Measurements from ENCODE around the gene TMTC2. TPM values are rescaled to one million over a fixed set of nuclear protein-coding genes. Genes with fewer than 3 reads are reported as not detected.

TMTC2 gene
- total and polyA plus RNA-seq, 10 of the 15 experiments (the other 5 are each of a cell fraction or from before 2014, with no cell fraction given), result 0.14 to 9.7 (median 1.2) TPM

DNA sequence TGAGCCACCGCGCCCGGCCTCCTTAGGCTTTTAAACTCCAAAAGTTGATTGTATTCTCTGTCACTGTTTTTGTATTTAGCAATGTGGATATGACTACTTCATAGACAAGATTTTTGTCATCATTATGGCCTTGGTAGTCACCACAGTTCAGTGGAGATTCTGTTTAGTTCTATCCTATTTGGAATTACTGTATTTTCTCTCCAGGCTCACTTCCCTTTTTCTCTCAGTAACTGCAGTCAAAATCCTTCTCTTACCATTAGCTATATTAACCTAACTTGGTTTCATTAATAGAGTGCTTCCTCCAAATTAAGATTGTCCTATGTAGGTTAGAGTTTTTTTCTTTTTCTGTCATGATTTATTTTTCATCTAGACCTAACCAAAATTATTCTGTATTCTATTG lies 283.9 kb downstream of the TMTC2 start (continued):
- TF ChIP-seq, protein P1, sequence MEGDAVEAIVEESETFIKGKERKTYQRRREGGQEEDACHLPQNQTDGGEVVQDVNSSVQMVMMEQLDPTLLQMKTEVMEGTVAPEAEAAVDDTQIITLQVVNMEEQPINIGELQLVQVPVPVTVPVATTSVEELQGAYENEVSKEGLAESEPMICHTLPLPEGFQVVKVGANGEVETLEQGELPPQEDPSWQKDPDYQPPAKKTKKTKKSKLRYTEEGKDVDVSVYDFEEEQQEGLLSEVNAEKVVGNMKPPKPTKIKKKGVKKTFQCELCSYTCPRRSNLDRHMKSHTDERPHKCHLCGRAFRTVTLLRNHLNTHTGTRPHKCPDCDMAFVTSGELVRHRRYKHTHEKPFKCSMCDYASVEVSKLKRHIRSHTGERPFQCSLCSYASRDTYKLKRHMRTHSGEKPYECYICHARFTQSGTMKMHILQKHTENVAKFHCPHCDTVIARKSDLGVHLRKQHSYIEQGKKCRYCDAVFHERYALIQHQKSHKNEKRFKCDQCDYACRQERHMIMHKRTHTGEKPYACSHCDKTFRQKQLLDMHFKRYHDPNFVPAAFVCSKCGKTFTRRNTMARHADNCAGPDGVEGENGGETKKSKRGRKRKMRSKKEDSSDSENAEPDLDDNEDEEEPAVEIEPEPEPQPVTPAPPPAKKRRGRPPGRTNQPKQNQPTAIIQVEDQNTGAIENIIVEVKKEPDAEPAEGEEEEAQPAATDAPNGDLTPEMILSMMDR (IDR thresholded peaks at IDR 0.05 in 2 of 3, conservative IDR thresholded peaks at IDR 0.05 in 1 of 3; ENCODE audit: control insufficient read depth in 2 of 3, extremely low read depth in 1 of 3, insufficient read depth in 1 of 3, low read depth in 3 of 3, low read length in 3 of 3), result no peak
- TF ChIP-seq SMARCA5 (IDR thresholded peaks at IDR 0.05) (no peak), TCF12 (IDR thresholded peaks at IDR 0.05; ENCODE audit: low read depth, low read length) (no peak), KLF5 (IDR thresholded peaks at IDR 0.05; ENCODE audit: partially characterized antibody) (no peak), MEF2B (IDR thresholded peaks at IDR 0.05; ENCODE audit: partially characterized antibody, poor library complexity, severe bottlenecking) (no peak), SUZ12 (IDR thresholded peaks at IDR 0.05; ENCODE audit: unreplicated experiment) (no peak), FOXK2 (IDR thresholded peaks at IDR 0.05) (no peak), POLR2AphosphoS5 (IDR thresholded peaks at IDR 0.05; ENCODE audit: low read length) (no peak), ZNF217 (IDR thresholded peaks at IDR 0.05) (no peak), HCFC1 (IDR thresholded peaks at IDR 0.05; ENCODE audit: low read length) (no peak)

DNA sequence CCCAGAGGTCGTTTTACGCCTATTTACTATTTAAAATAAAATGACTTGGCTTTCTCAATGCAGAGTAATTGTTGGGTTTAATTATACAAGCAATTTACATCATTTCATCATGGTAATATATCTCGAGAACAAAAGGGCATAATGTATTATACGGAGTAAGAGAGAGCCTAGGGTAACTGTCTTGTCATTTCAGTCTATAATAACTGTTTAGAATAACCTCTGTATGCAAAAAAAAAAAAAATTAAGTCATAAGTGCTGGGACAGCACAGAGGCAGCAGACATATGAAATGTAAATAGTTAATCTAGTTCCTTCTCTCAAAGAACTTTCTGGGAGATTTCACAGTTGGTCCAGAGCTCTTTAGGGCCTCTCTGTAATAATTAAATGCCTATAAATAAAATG lies 284.9 kb downstream of the TMTC2 start:
- Histone ChIP-seq H4K20me1 (ENCODE audit: control insufficient read depth, insufficient read depth) (no peaks in the 10 kb centered on the region), H3K27me3 (replicated peaks in 1 of 2; ENCODE audit: control insufficient read depth in 2 of 2, insufficient read depth in 2 of 2, low read length in 1 of 2) (no peaks in the 10 kb centered on the region), H3K4me1 (ENCODE audit: control insufficient read depth, insufficient read depth, low read length) (no peaks in the 10 kb centered on the region), H3K9me3 (replicated peaks; ENCODE audit: control insufficient read depth, insufficient read depth, low read length) (no peaks in the 10 kb centered on the region), H3K4me3 (no peak overlapping the region), H3K79me2 (ENCODE audit: control insufficient read depth, insufficient read depth, low read length) (no peaks in the 10 kb centered on the region), H3K9ac (ENCODE audit: control insufficient read depth, insufficient read depth, low read length) (no peak overlapping the region), H3K4me2 (ENCODE audit: control insufficient read depth, insufficient read depth) (no peak overlapping the region), H3K27ac (ENCODE audit: control insufficient read depth, insufficient read depth) (no peak overlapping the region), H3K36me3 (ENCODE audit: control insufficient read depth in 2 of 2, insufficient read depth in 2 of 2, low read length in 1 of 2) (no peaks in the 10 kb centered on the region), H2AFZ (ENCODE audit: control insufficient read depth, low read depth, low read length) (no peak overlapping the region)
- DNase-seq (ENCODE audit: low read depth, low spot score) (no peak), FAIRE-seq (no peak), ATAC-seq (no peak)
- RAD21 ChIA-PET (ENCODE audit: unreplicated experiment), result no interaction called here
- intact Hi-C loops (cut with micrococcal nuclease; ENCODE audit: unreplicated experiment) (loop anchor here (10.0 kb wide), 1 partner anchor 287 kb away; the partner anchor contains the start of gene TMTC2), in situ Hi-C loops (cut with MboI) (no loop called here)
- no TSS peak for BruUV-seq (replicated peaks)
- CTCF ChIA-PET, result interaction anchor here (0.7 to 1.1 kb wide), 2 partner anchors 151 to 285 kb away, joined by 3 to 4 read pairs; no protein-coding TSS in a partner anchor
- SMC1A ChIA-PET (ENCODE audit: uncharacterized antibody, unreplicated experiment), result interaction anchor here (1.3 to 1.5 kb wide), 2 partner anchors 10 to 286 kb away, joined by 3 to 4 read pairs; no protein-coding TSS in a partner anchor
- POLR2A ChIA-PET, result no interaction called here
- WGBS (ENCODE audit: insufficient coverage, insufficient replicate concordance, low lambda C conversion rate, missing lambda C conversion rate), result 65% methylated on average over 4 of the region's 4 CpGs
- no peak for TF ChIP-seq YBX1 (IDR thresholded peaks at IDR 0.05)
- no peak for TF ChIP-seq MEF2A (IDR thresholded peaks at IDR 0.05; ENCODE audit: insufficient read depth, low read depth, low read length)
- TF ChIP-seq, protein P2, sequence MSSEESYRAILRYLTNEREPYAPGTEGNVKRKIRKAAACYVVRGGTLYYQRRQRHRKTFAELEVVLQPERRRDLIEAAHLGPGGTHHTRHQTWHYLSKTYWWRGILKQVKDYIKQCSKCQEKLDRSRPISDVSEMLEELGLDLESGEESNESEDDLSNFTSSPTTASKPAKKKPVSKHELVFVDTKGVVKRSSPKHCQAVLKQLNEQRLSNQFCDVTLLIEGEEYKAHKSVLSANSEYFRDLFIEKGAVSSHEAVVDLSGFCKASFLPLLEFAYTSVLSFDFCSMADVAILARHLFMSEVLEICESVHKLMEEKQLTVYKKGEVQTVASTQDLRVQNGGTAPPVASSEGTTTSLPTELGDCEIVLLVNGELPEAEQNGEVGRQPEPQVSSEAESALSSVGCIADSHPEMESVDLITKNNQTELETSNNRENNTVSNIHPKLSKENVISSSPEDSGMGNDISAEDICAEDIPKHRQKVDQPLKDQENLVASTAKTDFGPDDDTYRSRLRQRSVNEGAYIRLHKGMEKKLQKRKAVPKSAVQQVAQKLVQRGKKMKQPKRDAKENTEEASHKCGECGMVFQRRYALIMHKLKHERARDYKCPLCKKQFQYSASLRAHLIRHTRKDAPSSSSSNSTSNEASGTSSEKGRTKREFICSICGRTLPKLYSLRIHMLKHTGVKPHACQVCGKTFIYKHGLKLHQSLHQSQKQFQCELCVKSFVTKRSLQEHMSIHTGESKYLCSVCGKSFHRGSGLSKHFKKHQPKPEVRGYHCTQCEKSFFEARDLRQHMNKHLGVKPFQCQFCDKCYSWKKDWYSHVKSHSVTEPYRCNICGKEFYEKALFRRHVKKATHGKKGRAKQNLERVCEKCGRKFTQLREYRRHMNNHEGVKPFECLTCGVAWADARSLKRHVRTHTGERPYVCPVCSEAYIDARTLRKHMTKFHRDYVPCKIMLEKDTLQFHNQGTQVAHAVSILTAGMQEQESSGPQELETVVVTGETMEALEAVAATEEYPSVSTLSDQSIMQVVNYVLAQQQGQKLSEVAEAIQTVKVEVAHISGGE (CRISPR knock-in tag; IDR thresholded peaks at IDR 0.05), result no peak
- no peak for TF ChIP-seq TBL1XR1 (IDR thresholded peaks at IDR 0.05; ENCODE audit: low read depth, low read length)
- no peak for TF ChIP-seq JUND (IDR thresholded peaks at IDR 0.05; ENCODE audit: low read depth, low read length)
- TF ChIP-seq NR2C1 (IDR thresholded peaks at IDR 0.05), result no peak
- TF ChIP-seq, protein P3, sequence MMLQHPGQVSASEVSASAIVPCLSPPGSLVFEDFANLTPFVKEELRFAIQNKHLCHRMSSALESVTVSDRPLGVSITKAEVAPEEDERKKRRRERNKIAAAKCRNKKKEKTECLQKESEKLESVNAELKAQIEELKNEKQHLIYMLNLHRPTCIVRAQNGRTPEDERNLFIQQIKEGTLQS (IDR thresholded peaks at IDR 0.05; ENCODE audit: borderline replicate concordance, extremely low read depth, low read depth, low read length), result no peak
- TF ChIP-seq ZNF207 (IDR thresholded peaks at IDR 0.05; ENCODE audit: borderline replicate concordance), result no peak
- TF ChIP-seq PAX5 (IDR thresholded peaks at IDR 0.05; ENCODE audit: borderline replicate concordance, low read depth, low read length), result no peak
- TF ChIP-seq ZNF24 (IDR thresholded peaks at IDR 0.05), result no peak

Measured in GM12878 (cell line).